CD14-positive monocyte (primary cell): ENCODE data around the gene KCTD20. TPM values are rescaled to one million over a fixed set of nuclear protein-coding genes. Genes with fewer than 3 reads are reported as not detected.

ENCODE experiments used
- DNase-seq, 3 donors: peaks; one replicate each; pipeline ENCODE4 v3.0.0-alpha.2; 2011 to 2022
- H2AFZ ChIP-seq: 2 replicates; pipeline ENCODE4 v1.6.0; 2012; ENCODE audit warnings: mild to moderate bottlenecking, low read depth, low read length, inconsistent platforms; ENCODE audit not compliant: insufficient read depth, poor library complexity, severe bottlenecking
- H3K27ac ChIP-seq, 2 donors: 1 replicate in 1 of 2; 2 replicates in 1 of 2; pipeline ENCODE4 v1.5.1; 2012 to 2013; ENCODE audit warnings: low read length in 2 of 2, control low read depth in 1 of 2, inconsistent platforms in 1 of 2, low read depth in 1 of 2, mild to moderate bottlenecking in 1 of 2
- H3K27me3 ChIP-seq, 2 donors: one replicate each; pipeline versions ENCODE4 v1.6.0 to v1.6.1; 2011 to 2013; ENCODE audit warnings: low read length in 2 of 2; ENCODE audit not compliant: control insufficient read depth in 2 of 2, insufficient read depth in 2 of 2
- H3K36me3 ChIP-seq, 2 donors: replicated peaks in 1 of 2; 1 replicate in 1 of 2; 2 replicates in 1 of 2; pipeline versions ENCODE4 v1.5.1 to v1.6.1; 2012 to 2013; ENCODE audit warnings: low read length in 2 of 2, control low read depth in 1 of 2, inconsistent platforms in 1 of 2, mild to moderate bottlenecking in 1 of 2; ENCODE audit not compliant: insufficient read depth in 2 of 2, control insufficient read depth in 1 of 2
- H3K4me1 ChIP-seq, 2 donors: 1 replicate in 1 of 2; 2 replicates in 1 of 2; pipeline versions ENCODE4 v1.5.1 to v1.6.1; 2012 to 2013; ENCODE audit warnings: low read length in 2 of 2, control low read depth in 1 of 2, inconsistent platforms in 1 of 2, mild to moderate bottlenecking in 1 of 2, moderate library complexity in 1 of 2; ENCODE audit not compliant: insufficient read depth in 2 of 2, control insufficient read depth in 1 of 2
- H3K4me2 ChIP-seq: replicated peaks from 2 replicates; pipeline ENCODE3; 2012; ENCODE audit warnings: low read length, moderate library complexity, mild to moderate bottlenecking; ENCODE audit not compliant: poor library complexity, severe bottlenecking; ENCODE audit errors: extremely low read depth
- H3K4me3 ChIP-seq, 3 experiments: fragments of 200-600 bp in 1 of 3; sonication (generic) in 1 of 3; replicated peaks in 1 of 3; 1 replicate in 2 of 3; 2 replicates in 1 of 3; pipeline ENCODE4 v1.5.1; 2011 to 2013; ENCODE audit warnings: low read length in 3 of 3, mild to moderate bottlenecking in 3 of 3, control low read depth in 2 of 3, low read depth in 2 of 3, inconsistent platforms in 1 of 3, moderate library complexity in 1 of 3
- H3K79me2 ChIP-seq: 2 replicates; pipeline ENCODE4 v1.6.0; 2012; ENCODE audit warnings: mild to moderate bottlenecking, control low read depth, inconsistent platforms, low read length, moderate library complexity; ENCODE audit not compliant: insufficient read depth
- H3K9ac ChIP-seq: 2 replicates; pipeline ENCODE4 v1.6.0; 2017; ENCODE audit warnings: low read length, mild to moderate bottlenecking; ENCODE audit not compliant: insufficient read depth, poor library complexity, severe bottlenecking
- H3K9me3 ChIP-seq, 2 donors: replicated peaks in 1 of 2; 1 replicate in 1 of 2; 2 replicates in 1 of 2; pipeline versions ENCODE4 v1.5.1 to v1.6.1; 2012 to 2013; ENCODE audit warnings: low read length in 2 of 2, control low read depth in 1 of 2; ENCODE audit not compliant: control insufficient read depth in 1 of 2, insufficient read depth in 1 of 2
- H4K20me1 ChIP-seq: 2 replicates; pipeline ENCODE4 v1.6.0; 2012; ENCODE audit warnings: mild to moderate bottlenecking, low read length, control low read depth, moderate library complexity; ENCODE audit not compliant: insufficient read depth
- H3K27ac Mint-ChIP-seq, 7 donors: one replicate each; pipeline ENCODE4 v1.8.0; 2020; ENCODE audit warnings: mild to moderate bottlenecking in 7 of 7, mixed read lengths in 7 of 7, moderate library complexity in 6 of 7, inconsistent platforms in 2 of 7
- H3K27me3 Mint-ChIP-seq, 3 donors: one replicate each; pipeline ENCODE4 v1.8.0; 2021 to 2022; ENCODE audit warnings: low read depth in 3 of 3, mild to moderate bottlenecking in 3 of 3, mixed read lengths in 3 of 3, moderate library complexity in 3 of 3, inconsistent platforms in 1 of 3
- H3K36me3 Mint-ChIP-seq, 2 donors: one replicate each; pipeline ENCODE4 v1.8.0; 2020; ENCODE audit warnings: mixed read lengths in 2 of 2, inconsistent platforms in 1 of 2, mild to moderate bottlenecking in 1 of 2
- H3K4me1 Mint-ChIP-seq: one replicate; pipeline ENCODE4 v1.8.0; 2020; ENCODE audit warnings: mild to moderate bottlenecking, mixed read lengths
- H3K4me3 Mint-ChIP-seq, 2 donors: one replicate each; pipeline ENCODE4 v1.8.0; 2020; ENCODE audit warnings: mild to moderate bottlenecking in 2 of 2, mixed read lengths in 2 of 2, moderate library complexity in 1 of 2
- H3K9me3 Mint-ChIP-seq, 7 donors: one replicate each; pipeline ENCODE4 v1.8.0; 2020 to 2022; ENCODE audit warnings: mixed read lengths in 7 of 7, mild to moderate bottlenecking in 6 of 7, moderate library complexity in 6 of 7, inconsistent platforms in 2 of 7
- WGBS: methylation state at CpG from one replicate; pipeline ENCODE4 v1.1.5; 2013; ENCODE audit warnings: missing lambda C conversion rate; ENCODE audit not compliant: insufficient coverage; 5-methylcytosine and 5-hydroxymethylcytosine counted together
- intact Hi-C, 2 donors: fragments of 100-400 bp; cut with micrococcal nuclease; formaldehyde crosslinking; loops; one replicate each; pipeline versions ENCODE4 v1.15.0 to v1.15.1; 2023
- polyA plus RNA-seq, 3 donors: library from polyadenylated mRNA; depleted of rRNA in 1 of 3; unstranded in 2 of 3; stranded (reverse) in 1 of 3; fragments of 300-500 nt in 2 of 3; fragments of >200 nt in 1 of 3; fragmentation: Illumina TruSeq in 2 of 3; gene quantifications; 1 replicate in 2 of 3; 2 replicates in 1 of 3; pipeline ENCODE4 v1.2.3, GENCODE V29; 2012 to 2021
- TF ChIP-seq, protein P1 (sequence below): fragments of 200-600 bp; IDR thresholded peaks from one replicate; pipeline ENCODE4 v1.8.0; 2022; ENCODE audit warnings: antibody characterized with exemption, mild to moderate bottlenecking

Gene KCTD20
- polyA plus RNA-seq, 3 donors, result 23.7 to 79.7 (median 73.9) TPM

GRCh38 chr6:36469946-36470345, 27.1 kb downstream of the KCTD20 start:
- TF ChIP-seq, protein P1, sequence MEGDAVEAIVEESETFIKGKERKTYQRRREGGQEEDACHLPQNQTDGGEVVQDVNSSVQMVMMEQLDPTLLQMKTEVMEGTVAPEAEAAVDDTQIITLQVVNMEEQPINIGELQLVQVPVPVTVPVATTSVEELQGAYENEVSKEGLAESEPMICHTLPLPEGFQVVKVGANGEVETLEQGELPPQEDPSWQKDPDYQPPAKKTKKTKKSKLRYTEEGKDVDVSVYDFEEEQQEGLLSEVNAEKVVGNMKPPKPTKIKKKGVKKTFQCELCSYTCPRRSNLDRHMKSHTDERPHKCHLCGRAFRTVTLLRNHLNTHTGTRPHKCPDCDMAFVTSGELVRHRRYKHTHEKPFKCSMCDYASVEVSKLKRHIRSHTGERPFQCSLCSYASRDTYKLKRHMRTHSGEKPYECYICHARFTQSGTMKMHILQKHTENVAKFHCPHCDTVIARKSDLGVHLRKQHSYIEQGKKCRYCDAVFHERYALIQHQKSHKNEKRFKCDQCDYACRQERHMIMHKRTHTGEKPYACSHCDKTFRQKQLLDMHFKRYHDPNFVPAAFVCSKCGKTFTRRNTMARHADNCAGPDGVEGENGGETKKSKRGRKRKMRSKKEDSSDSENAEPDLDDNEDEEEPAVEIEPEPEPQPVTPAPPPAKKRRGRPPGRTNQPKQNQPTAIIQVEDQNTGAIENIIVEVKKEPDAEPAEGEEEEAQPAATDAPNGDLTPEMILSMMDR, result no peak
- Mint-ChIP-seq H3K27me3 (no peaks in the 10 kb centered on the region), H3K4me3 (no peak overlapping the region)

GRCh38 chr6:36478051-36478526, 35.3 kb downstream of the KCTD20 start:
- Histone ChIP-seq H3K9ac (no peak overlapping the region), H3K36me3 (peaks cover 38 to 73% of the 10 kb centered on the region in 2 donors), H3K4me1 (peaks cover 15 to 22% of the 10 kb centered on the region in 2 donors), H3K4me3 (peak overlapping the region in 1 of 3 experiments; percentile 49), H3K27ac (peak overlapping the region; percentile 16 to 64), H3K4me2 (peak overlapping the region; percentile 35), H3K79me2 (peaks cover 29% of the 10 kb centered on the region), H3K27me3 (no peaks in the 10 kb centered on the region), H3K9me3 (no peaks in the 10 kb centered on the region), H4K20me1 (peaks cover 12% of the 10 kb centered on the region), H2AFZ (no peak overlapping the region)
- Mint-ChIP-seq H3K4me3 (peak overlapping the region; percentile 67 to 71), H3K27me3 (no peaks in the 10 kb centered on the region), H3K4me1 (peaks cover 24% of the 10 kb centered on the region), H3K36me3 (peaks cover 51 to 69% of the 10 kb centered on the region in 2 donors), H3K27ac (peak overlapping the region in 6 of 7 donors; percentile 8 to 77 (median 34)), H3K9me3 (peaks cover 0 to 2% (median 0%) of the 10 kb centered on the region in 7 donors)
- TF ChIP-seq, protein P1, result no peak
- intact Hi-C loops, result no loop called here
- DNase-seq, result peak in 1 of 3 donors; percentile 24
- WGBS, result no CpG with 5 or more reads among the region's 2 CpGs

More at GRCh38 chr6:36469946-36470345, 27.1 kb downstream of the KCTD20 start:
- no peaks in the 10 kb centered on the region for H3K9me3 ChIP-seq
- peaks cover 32 to 47% of the 10 kb centered on the region in 2 donors for H3K36me3 ChIP-seq
- peaks cover 9% of the 10 kb centered on the region for H3K4me1 Mint-ChIP-seq
- no peak overlapping the region for H3K4me2 ChIP-seq
- H2AFZ ChIP-seq, result no peak overlapping the region
- DNase-seq, result no peak
- peak overlapping the region in 1 of 2 donors; percentile 64 for H3K27ac ChIP-seq
- no peak overlapping the region for H3K9ac ChIP-seq
- intact Hi-C loops, result no loop called here
- H3K79me2 ChIP-seq, result peaks cover 78% of the 10 kb centered on the region
- WGBS, result 100% methylated on average over 2 of the region's 3 CpGs
- peaks cover 0 to 2% (median 0%) of the 10 kb centered on the region in 7 donors for H3K9me3 Mint-ChIP-seq
- peaks cover 31 to 58% of the 10 kb centered on the region in 2 donors for H3K36me3 Mint-ChIP-seq
- H3K4me3 ChIP-seq, result no peak overlapping the region
- no peak overlapping the region for H3K27ac Mint-ChIP-seq
- H4K20me1 ChIP-seq, result peaks cover 74% of the 10 kb centered on the region
- no peaks in the 10 kb centered on the region for H3K27me3 ChIP-seq
- peaks cover 7 to 8% of the 10 kb centered on the region in 2 donors for H3K4me1 ChIP-seq
